22Rv1 (cell line): ENCODE measurements around the gene SEMA5A.

Source experiments
- ZFX ChIP-seq: fragments of 450-650 bp; IDR thresholded peaks from 2 replicates; pipeline ENCODE4 v1.6.1; 2017; ENCODE audit warnings: antibody characterized with exemption, borderline replicate concordance
- TF ChIP-seq, protein P1 (sequence below): fragments of 450-650 bp; IDR thresholded peaks from 2 replicates; pipeline ENCODE4 v1.5.1; 2017; ENCODE audit warnings: mild to moderate bottlenecking

- TF ChIP-seq, protein P1, sequence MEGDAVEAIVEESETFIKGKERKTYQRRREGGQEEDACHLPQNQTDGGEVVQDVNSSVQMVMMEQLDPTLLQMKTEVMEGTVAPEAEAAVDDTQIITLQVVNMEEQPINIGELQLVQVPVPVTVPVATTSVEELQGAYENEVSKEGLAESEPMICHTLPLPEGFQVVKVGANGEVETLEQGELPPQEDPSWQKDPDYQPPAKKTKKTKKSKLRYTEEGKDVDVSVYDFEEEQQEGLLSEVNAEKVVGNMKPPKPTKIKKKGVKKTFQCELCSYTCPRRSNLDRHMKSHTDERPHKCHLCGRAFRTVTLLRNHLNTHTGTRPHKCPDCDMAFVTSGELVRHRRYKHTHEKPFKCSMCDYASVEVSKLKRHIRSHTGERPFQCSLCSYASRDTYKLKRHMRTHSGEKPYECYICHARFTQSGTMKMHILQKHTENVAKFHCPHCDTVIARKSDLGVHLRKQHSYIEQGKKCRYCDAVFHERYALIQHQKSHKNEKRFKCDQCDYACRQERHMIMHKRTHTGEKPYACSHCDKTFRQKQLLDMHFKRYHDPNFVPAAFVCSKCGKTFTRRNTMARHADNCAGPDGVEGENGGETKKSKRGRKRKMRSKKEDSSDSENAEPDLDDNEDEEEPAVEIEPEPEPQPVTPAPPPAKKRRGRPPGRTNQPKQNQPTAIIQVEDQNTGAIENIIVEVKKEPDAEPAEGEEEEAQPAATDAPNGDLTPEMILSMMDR = no peak
- TF ChIP-seq ZFX = no peak
These were observed 280.2 kb downstream of the SEMA5A start for GRCh38 chr5:9265441-9266287.
